ENCODE data around the gene CD3G.
"Not testable (repeated sequence)": the region's sequence is repeated elsewhere in the genome, so short reads cannot be mapped to it uniquely, and the experiment has no call there.

Gene CD3G

DNA sequence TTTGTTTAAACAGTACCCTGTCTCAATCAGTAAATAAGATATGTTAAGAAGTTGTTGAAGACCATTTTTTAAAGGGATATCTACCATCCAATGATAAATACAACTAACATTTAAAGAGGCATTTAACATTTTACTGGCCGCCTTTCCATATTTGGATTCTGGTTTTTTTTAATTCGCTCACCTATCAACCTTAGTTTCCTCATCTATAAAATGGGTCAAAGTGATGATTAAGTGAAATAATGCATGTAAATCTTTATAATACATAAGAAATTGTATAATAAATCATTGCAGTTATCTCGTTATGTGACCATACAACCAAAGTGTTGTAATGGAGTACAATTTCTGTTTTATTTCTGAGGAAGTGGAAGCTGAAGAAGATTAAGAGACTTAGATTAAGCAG, 39.5 kb downstream of the CD3G start:
- no peak for DNase-seq

DNA sequence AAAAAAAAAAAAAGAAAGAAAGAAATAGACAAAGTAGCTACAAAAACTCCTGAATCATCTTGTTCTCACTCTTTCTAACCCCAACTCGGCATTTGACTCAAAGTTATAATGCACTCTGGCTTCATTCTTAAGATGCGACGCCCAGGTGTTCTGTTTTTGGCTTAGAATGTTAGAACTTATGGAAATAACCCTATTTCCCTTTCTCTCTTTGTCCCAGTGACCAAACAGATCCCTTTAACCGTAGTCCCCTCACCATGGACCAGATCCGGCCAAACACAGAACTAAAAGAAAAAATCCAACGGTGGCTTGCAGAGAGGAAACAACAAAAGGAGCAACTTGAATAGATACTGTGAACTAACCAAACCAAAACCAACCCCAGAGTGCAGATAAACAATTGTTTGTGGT, 52.0 kb downstream of the CD3G start:
- DNase-seq = no peak

DNA sequence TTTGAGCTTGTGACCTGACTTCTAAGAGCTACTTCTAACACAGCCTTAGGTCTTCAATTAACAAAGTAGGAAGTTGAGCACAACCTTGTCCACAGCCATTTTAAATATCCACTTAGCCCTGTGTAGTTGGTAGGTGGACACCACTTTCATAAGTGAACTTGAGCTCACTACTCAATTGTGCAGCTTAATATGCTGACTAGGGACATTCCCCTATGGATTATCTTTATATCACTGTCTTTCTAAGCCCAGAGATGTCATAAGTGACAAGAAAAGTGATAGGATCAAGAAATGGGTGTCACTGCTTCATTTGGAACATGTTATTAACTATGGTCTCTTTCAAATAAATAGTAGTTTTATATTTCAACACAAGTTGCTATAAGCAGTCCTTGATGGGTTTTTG, 53.3 kb downstream of the CD3G start:
- no peak for DNase-seq

DNA sequence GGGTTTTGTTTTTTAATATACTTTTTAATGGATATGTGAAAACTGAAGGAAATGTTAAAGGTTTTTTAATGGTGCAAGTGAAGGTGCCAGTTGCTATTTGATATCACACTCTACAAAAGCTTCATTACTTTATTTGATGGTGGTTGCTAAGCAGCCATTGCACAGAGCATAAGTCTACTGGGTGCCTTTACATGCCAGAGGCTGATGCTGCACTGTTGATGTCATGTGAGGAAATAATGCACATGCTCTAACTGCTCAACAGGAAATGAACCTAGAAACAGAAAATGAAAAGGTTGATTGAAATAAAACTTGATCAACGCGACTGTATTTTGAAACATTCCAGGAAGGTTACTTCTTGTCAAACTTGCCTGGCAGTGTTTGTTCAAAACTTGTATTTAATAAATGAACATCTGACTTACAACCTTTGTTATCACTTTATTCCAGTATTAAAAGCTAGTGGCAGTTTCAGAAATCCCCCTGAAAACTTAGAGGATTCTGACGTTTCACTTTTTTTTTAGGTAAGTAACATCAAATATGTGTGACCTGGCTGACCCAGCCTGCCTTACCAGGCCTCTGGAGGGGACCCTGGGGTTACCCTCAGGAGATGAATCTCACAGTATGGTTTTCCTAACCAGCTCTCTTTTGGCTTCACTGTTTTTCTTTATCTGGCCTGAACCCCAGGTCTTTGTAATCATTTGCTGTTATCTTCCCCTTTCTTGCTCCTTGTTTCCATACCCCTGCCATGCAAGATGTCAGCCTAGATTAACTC, 54.8 kb downstream of the CD3G start:
- DNase-seq = no peak

DNA sequence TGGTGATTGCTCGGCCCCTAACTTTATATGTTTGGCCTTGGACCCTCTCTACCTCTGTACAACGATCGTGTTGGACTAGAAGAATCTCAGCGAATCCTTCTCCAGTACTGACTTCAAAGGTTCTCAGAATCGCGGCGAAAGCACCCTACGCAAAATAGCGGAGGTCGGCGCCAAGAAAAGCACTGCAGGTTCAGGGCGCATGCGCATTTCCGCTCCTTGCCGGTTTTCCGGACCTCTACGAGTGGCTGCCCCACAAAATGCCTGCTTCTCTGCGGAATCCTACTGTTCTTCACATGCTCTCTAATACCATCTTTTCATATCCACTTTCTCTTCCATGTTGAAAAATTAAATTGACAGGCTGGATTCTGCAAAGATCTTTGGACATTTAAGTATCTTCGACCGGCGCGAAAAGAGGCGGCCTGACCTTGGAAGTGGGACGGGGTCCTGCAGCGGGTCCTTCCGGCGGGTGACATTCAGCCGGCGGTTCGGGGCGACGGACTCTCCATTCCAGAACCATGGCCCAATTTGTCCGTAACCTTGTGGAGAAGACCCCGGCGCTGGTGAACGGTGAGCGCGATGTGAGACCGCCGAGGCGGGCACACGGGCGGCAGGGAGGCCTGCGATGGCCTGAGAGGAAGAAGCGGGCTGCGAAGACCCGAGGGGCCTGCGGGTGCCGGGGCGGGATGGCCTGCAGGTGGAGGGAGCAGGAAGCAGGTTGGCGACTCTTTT, 57.2 kb downstream of the CD3G start, which contains the start of gene ATP5MG:
Gene ATP5MG (plus strand): TSS at position 456 of the 729 bp plus-strand sequence. CDS start 60 bp downstream, at position 516.
- DNase-seq = peak; percentile 87

DNA sequence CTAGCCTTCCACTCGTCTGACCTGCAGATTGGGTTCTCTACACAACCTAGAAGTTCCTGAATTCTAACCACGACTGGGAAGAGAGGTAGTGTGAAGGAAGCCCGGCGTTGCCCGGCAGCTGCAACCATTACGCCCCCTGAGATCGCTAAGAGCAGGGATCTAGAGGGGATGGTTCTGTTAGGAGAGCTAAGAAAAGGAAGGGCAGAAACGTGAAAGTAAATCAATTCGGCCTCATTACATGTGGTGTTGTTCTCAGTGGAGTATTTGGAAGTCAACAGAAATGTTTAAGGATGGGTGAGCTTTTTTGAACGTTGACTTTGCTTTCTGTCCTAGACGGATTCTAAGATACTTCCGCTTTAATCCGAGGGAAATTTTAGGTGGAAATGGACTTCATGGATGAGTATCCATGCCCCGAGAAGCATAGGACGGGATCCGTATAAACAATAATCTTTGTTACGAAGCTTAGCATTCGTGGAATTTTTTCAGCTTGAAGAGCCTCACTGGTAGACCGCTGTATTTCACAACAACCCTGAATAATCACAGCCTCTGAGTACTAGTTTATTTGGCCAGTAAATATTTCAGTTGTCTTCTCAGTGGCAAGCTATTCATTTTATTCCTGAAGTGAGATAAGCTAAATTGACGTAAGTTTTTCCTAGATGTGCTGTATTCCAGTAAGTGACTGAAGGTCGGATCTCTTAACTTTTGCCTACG, 57.9 kb downstream of the CD3G start:
- no peak for DNase-seq

DNA sequence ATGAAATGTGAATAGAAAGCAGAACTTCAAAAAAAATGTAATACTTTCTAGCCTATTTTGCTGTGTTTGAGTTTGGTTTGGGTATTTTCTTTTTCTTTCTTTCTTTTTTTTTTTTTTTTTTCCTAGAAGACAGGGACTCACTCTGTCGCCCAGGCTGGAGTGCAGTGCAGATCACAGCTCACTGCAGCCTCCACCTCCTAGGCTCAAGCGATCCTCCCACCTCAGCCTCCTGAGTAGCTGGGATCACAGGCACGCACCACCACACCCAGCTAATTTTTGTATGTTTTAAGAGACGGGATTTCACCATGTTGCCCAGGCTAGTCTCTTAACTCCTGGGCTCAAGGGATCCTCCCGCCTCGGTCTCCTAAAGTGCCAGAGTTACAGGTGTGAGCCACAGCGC, 58.5 kb downstream of the CD3G start:
- not testable (repeated sequence) for DNase-seq

Measured in NCI-H2227 treated with DMSO at 0.1 percent for 48 hours (cell line).